K562 (cell line): ENCODE data around the gene NEMP1. TPM values are rescaled to one million over a fixed set of nuclear protein-coding genes. Genes with fewer than 3 reads are reported as not detected.

Experiments
- ARID1B ChIP-seq: fragments of 450-650 bp; IDR thresholded peaks from 2 replicates; pipeline ENCODE4 v1.6.1; 2016; ENCODE audit warnings: antibody characterized with exemption, mild to moderate bottlenecking, inconsistent platforms
- BHLHE40 ChIP-seq: IDR thresholded peaks from 2 replicates; pipeline ENCODE4 v1.6.1; 2011; ENCODE audit warnings: low read length, improper control_type of control experiment
- CBX3 ChIP-seq, 2 experiments: IDR thresholded peaks; 1 replicate in 1 of 2; 2 replicates in 1 of 2; pipeline ENCODE4 v1.6.1; 2012; ENCODE audit warnings: inconsistent platforms in 2 of 2, low read length in 2 of 2, borderline replicate concordance in 1 of 2, control low read depth in 1 of 2
- DPF2 ChIP-seq: fragments of 450-650 bp; IDR thresholded peaks from 2 replicates; pipeline ENCODE4 v1.6.1; 2016
- FOSL1 ChIP-seq: fragments of 200-800 bp; sonication (Bioruptor generic); conservative IDR thresholded peaks from 2 replicates; pipeline ENCODE4 v1.6.1; 2016; ENCODE audit warnings: missing genetic modification characterization, missing compliant biosample characterization
- GATA2 ChIP-seq: sonication (generic); formaldehyde crosslinking; IDR thresholded peaks from 2 replicates; pipeline ENCODE4 v1.4.0; 2020; ENCODE audit warnings: mild to moderate bottlenecking, missing genetic modification reagents
- GATAD2A ChIP-seq: fragments of 450-650 bp; IDR thresholded peaks from 2 replicates; pipeline ENCODE4 v1.6.1; 2017
- HDAC8 ChIP-seq: fragments of 450-650 bp; IDR thresholded peaks from 2 replicates; pipeline ENCODE4 v1.6.1; 2016; ENCODE audit warnings: mild to moderate bottlenecking, missing genetic modification characterization, moderate library complexity, missing compliant biosample characterization
- KDM5B ChIP-seq: fragments of 200-600 bp; sonication (generic); IDR thresholded peaks from 2 replicates; pipeline ENCODE4 v1.6.1; 2012; ENCODE audit warnings: low read depth, mild to moderate bottlenecking, moderate library complexity, low read length, control low read depth, inconsistent platforms; ENCODE audit not compliant: insufficient replicate concordance
- KHSRP ChIP-seq: fragments of 450-650 bp; IDR thresholded peaks from 2 replicates; pipeline ENCODE4 v1.6.1; 2017
- KLF13 ChIP-seq: fragments of 450-650 bp; IDR thresholded peaks from 2 replicates; pipeline ENCODE4 v1.6.1; 2016; ENCODE audit warnings: missing genetic modification characterization, low read depth, mild to moderate bottlenecking, missing compliant biosample characterization, moderate library complexity, borderline replicate concordance
- MAX ChIP-seq: sonication (generic); formaldehyde crosslinking; IDR thresholded peaks from 2 replicates; pipeline ENCODE4 v1.9.0; 2022; ENCODE audit warnings: mild to moderate bottlenecking, missing genetic modification reagents
- MECOM ChIP-seq: fragments of 250-450 bp; sonication (Bioruptor Pico); IDR thresholded peaks from 2 replicates; pipeline ENCODE4 v1.8.0; 2022; ENCODE audit warnings: inconsistent platforms
- MEIS2 ChIP-seq: fragments of 450-650 bp; IDR thresholded peaks from 2 replicates; pipeline ENCODE4 v1.6.1; 2014; ENCODE audit warnings: mild to moderate bottlenecking; ENCODE audit not compliant: partially characterized antibody
- NFIC ChIP-seq: fragments of 450-650 bp; IDR thresholded peaks from 2 replicates; pipeline ENCODE4 v1.6.1; 2017; ENCODE audit warnings: mild to moderate bottlenecking, inconsistent platforms
- SNRNP70 ChIP-seq: fragments of 200-400 bp; formaldehyde crosslinking; optimal IDR thresholded peaks from 2 replicates; pipeline ENCODE3; 2017; ENCODE audit warnings: low read depth, low read length
- SPI1 ChIP-seq: IDR thresholded peaks from 2 replicates; pipeline ENCODE4 v1.6.1; 2011; ENCODE audit warnings: low read depth, low read length, control low read depth, borderline replicate concordance
- TAF1 ChIP-seq: IDR thresholded peaks from 2 replicates; pipeline ENCODE4 v1.6.1; 2011; ENCODE audit warnings: mild to moderate bottlenecking, low read length, moderate library complexity; ENCODE audit not compliant: insufficient read depth, control insufficient read depth, severe bottlenecking; ENCODE audit errors: extremely low read depth
- TEAD4 ChIP-seq, 2 experiments: sonication (generic) in 1 of 2; formaldehyde crosslinking in 1 of 2; IDR thresholded peaks; 2 replicates each; pipeline versions ENCODE4 v1.6.1 to v1.8.0; 2012 to 2022; ENCODE audit warnings: borderline replicate concordance in 1 of 2, inconsistent platforms in 1 of 2, low read length in 1 of 2, mild to moderate bottlenecking in 1 of 2, missing genetic modification reagents in 1 of 2
- TOE1 ChIP-seq, 2 experiments: fragments of 450-650 bp in 1 of 2; sonication (generic) in 1 of 2; formaldehyde crosslinking in 1 of 2; IDR thresholded peaks; 2 replicates each; pipeline versions ENCODE4 v1.7.1 to v1.8.0; 2016 to 2022; ENCODE audit warnings: borderline replicate concordance in 2 of 2, mild to moderate bottlenecking in 2 of 2, antibody characterized with exemption in 1 of 2, inconsistent platforms in 1 of 2, low read depth in 1 of 2, missing genetic modification reagents in 1 of 2, moderate library complexity in 1 of 2
- ZBTB7A ChIP-seq: IDR thresholded peaks from 2 replicates; pipeline ENCODE4 v1.6.1; 2011; ENCODE audit warnings: low read depth, mild to moderate bottlenecking, low read length, moderate library complexity, borderline replicate concordance; ENCODE audit not compliant: control insufficient read depth
- ZC3H8 ChIP-seq: fragments of 450-650 bp; IDR thresholded peaks from 2 replicates; pipeline ENCODE4 v1.6.1; 2017
- ZNF263 ChIP-seq: sonication (generic); formaldehyde crosslinking; IDR thresholded peaks from 2 replicates; pipeline ENCODE4 v1.8.0; 2022; ENCODE audit warnings: mild to moderate bottlenecking, missing genetic modification reagents, borderline replicate concordance
- polyA plus RNA-seq, 8 experiments: library from polyadenylated mRNA; depleted of rRNA in 4 of 8; stranded (reverse) in 5 of 8; unstranded in 3 of 8; fragments of >200 nt; fragmentation: Nextera tagmentation in 2 of 8; fragmentation: Illumina TruSeq in 1 of 8; extraction: Ambion mirVana in 2 of 8; extraction: Trizol in 1 of 8; gene quantifications; 2 replicates each; pipeline versions ENCODE4 v1.2.1 to v1.2.3, GENCODE V29; 2011 to 2014; ENCODE audit warnings: inconsistent platforms in 1 of 8, missing spikeins in 1 of 8
- total RNA-seq, 7 experiments: library from RNA; depleted of rRNA in 6 of 7; stranded (reverse); fragments of >200 nt in 6 of 7; fragmentation: Illumina TruSeq in 2 of 7; extraction: Trizol in 2 of 7; gene quantifications; 2 replicates each; pipeline versions ENCODE4 v1.2.1 to v1.2.3, GENCODE V29; 2011 to 2021; ENCODE audit warnings: low replicate concordance in 1 of 7

Gene NEMP1
- total and polyA plus RNA-seq, 9 of the 15 experiments (the other 6 are each of a cell fraction or from before 2014, with no cell fraction given): 9.5 to 82.2 (median 41.2) TPM

GRCh38 chr12:57085999-57086492 is 7.5 kb upstream of the NEMP1 start (continued):
- TF ChIP-seq MAX (CRISPR knock-in tag): peak; percentile 62; the same call in 1 of the 2 replicates
- 0 out of 2 replicates have a peak, but pooled peaks have one; percentile 0 for TF ChIP-seq NFIC
- peak; percentile 94 for TF ChIP-seq BHLHE40
- no peak for TF ChIP-seq HDAC8
- TF ChIP-seq GATAD2A: peak; percentile 24; the same call in 1 of the 2 replicates
- TF ChIP-seq TAF1: peak; percentile 32
- peak; percentile 61 for TF ChIP-seq ARID1B
- 0 out of 2 replicates have a peak, but pooled peaks have one; percentile 43 for TF ChIP-seq KLF13 (tag)
- peak; percentile 33; the same call in 1 of the 2 replicates for TF ChIP-seq FOSL1
- peak; percentile 3 for TF ChIP-seq KDM5B
- no peak for TF ChIP-seq SNRNP70
- peak; percentile 50; the same call in 1 of the 2 replicates for TF ChIP-seq ZBTB7A
- peak; percentile 63; the same call in 1 of the 2 replicates for TF ChIP-seq DPF2
- no peak for TF ChIP-seq ZC3H8
- peak; percentile 37; the same call in 1 of the 2 replicates for TF ChIP-seq TEAD4 (IDR thresholded peaks at IDR 0.05; ENCODE audit: low read length)
- no peak for TF ChIP-seq TEAD4 (CRISPR knock-in tag; IDR thresholded peaks at IDR 0.05; ENCODE audit: borderline replicate concordance)
- TF ChIP-seq ZNF263 (CRISPR knock-in tag): 0 out of 2 replicates have a peak, but pooled peaks have one; percentile 14
- peak in 1 of 2 experiments; percentile 31; a peak in 1 of 3 replicates for TF ChIP-seq CBX3 (IDR thresholded peaks at IDR 0.05; ENCODE audit: borderline replicate concordance in 1 of 2, low read length in 2 of 2)
- peak; percentile 32 for TF ChIP-seq MEIS2
- 0 out of 2 replicates have a peak, but pooled peaks have one; percentile 42 for TF ChIP-seq KHSRP
- TF ChIP-seq GATA2 (CRISPR knock-in tag): peak; percentile 68
- 0 out of 2 replicates have a peak, but pooled peaks have one; percentile 39 for TF ChIP-seq TOE1 (IDR thresholded peaks at IDR 0.05; ENCODE audit: borderline replicate concordance)
- no peak for TF ChIP-seq TOE1 (CRISPR knock-in tag; IDR thresholded peaks at IDR 0.05; ENCODE audit: borderline replicate concordance, low read depth)
- TF ChIP-seq SPI1: peak; percentile 19; the same call in 1 of the 2 replicates
- peak; percentile 56; the same call in 1 of the 2 replicates for TF ChIP-seq MECOM (CRISPR knock-in tag)
